Stimulated activated naive B cell treated with anti-CD40 and anti-IgM and Interleukin-4, amounts not matched to agents 10 μg/mL and 1 μg/mL and 100 μg/mL, for 72 hours (primary cell): ENCODE data around the gene TMTC1.

Experiments
- ATAC-seq, 2 donors: fragments of 150-1000 bp; cut with Tn5 transposase; replicated peaks; 2 replicates each; pipeline ENCODE4 v1.10.0; 2021; ENCODE audit warnings: moderate library complexity in 1 of 2
- DNase-seq: peaks from one replicate; pipeline ENCODE4 v3.0.0; 2021
- H3K27ac Mint-ChIP-seq: one replicate; pipeline ENCODE4 v1.8.0; 2022; ENCODE audit warnings: mild to moderate bottlenecking, mixed read lengths
- H3K27me3 Mint-ChIP-seq, 2 donors: one replicate each; pipeline ENCODE4 v1.8.0; 2022; ENCODE audit warnings: mixed read lengths in 2 of 2
- H3K36me3 Mint-ChIP-seq, 2 donors: one replicate each; pipeline ENCODE4 v1.8.0; 2022; ENCODE audit warnings: mixed read lengths in 2 of 2, mild to moderate bottlenecking in 1 of 2
- H3K4me1 Mint-ChIP-seq, 2 donors: one replicate each; pipeline ENCODE4 v1.8.0; 2022; ENCODE audit warnings: mixed read lengths in 2 of 2, mild to moderate bottlenecking in 1 of 2
- H3K4me3 Mint-ChIP-seq, 2 donors: one replicate each; pipeline ENCODE4 v1.8.0; 2022; ENCODE audit warnings: mild to moderate bottlenecking in 2 of 2, mixed read lengths in 2 of 2, moderate library complexity in 1 of 2
- H3K9me3 Mint-ChIP-seq, 2 donors: one replicate each; pipeline ENCODE4 v1.8.0; 2022; ENCODE audit warnings: mixed read lengths in 2 of 2, mild to moderate bottlenecking in 1 of 2

Gene TMTC1

GRCh38 chr12:29671742-29672141 lies 112.0 kb downstream of the TMTC1 start:
- no peak overlapping the region for H3K4me3 Mint-ChIP-seq
- no peaks in the 10 kb centered on the region for H3K27me3 Mint-ChIP-seq
- H3K36me3 Mint-ChIP-seq = no peaks in the 10 kb centered on the region
- DNase-seq = no peak
- H3K4me1 Mint-ChIP-seq = no peaks in the 10 kb centered on the region
- H3K9me3 Mint-ChIP-seq = no peaks in the 10 kb centered on the region
- no peak overlapping the region for H3K27ac Mint-ChIP-seq
- no peak for ATAC-seq

GRCh38 chr12:29667011-29667410 lies 116.7 kb downstream of the TMTC1 start:
- DNase-seq = no peak
- H3K4me3 Mint-ChIP-seq = no peak overlapping the region
- H3K4me1 Mint-ChIP-seq = no peaks in the 10 kb centered on the region
- no peaks in the 10 kb centered on the region for H3K9me3 Mint-ChIP-seq
- no peaks in the 10 kb centered on the region for H3K27me3 Mint-ChIP-seq
- no peak overlapping the region for H3K27ac Mint-ChIP-seq
- H3K36me3 Mint-ChIP-seq = no peaks in the 10 kb centered on the region
- ATAC-seq = no peak

GRCh38 chr12:29665107-29665506 lies 118.6 kb downstream of the TMTC1 start:
- Mint-ChIP-seq H3K27ac (no peak overlapping the region), H3K4me1 (no peaks in the 10 kb centered on the region), H3K9me3 (no peaks in the 10 kb centered on the region), H3K4me3 (no peak overlapping the region), H3K27me3 (no peaks in the 10 kb centered on the region), H3K36me3 (no peaks in the 10 kb centered on the region)
- ATAC-seq = no peak
- DNase-seq = no peak

GRCh38 chr12:29662734-29663323 lies 120.9 kb downstream of the TMTC1 start:
- no peak overlapping the region for H3K4me3 Mint-ChIP-seq
- no peak for ATAC-seq
- no peak overlapping the region for H3K27ac Mint-ChIP-seq
- no peak for DNase-seq
- H3K36me3 Mint-ChIP-seq = no peaks in the 10 kb centered on the region
- H3K4me1 Mint-ChIP-seq = no peaks in the 10 kb centered on the region
- H3K9me3 Mint-ChIP-seq = no peaks in the 10 kb centered on the region
- H3K27me3 Mint-ChIP-seq = no peaks in the 10 kb centered on the region

GRCh38 chr12:29660847-29661246 lies 122.9 kb downstream of the TMTC1 start:
- no peak overlapping the region for H3K4me3 Mint-ChIP-seq
- no peaks in the 10 kb centered on the region for H3K27me3 Mint-ChIP-seq
- H3K9me3 Mint-ChIP-seq = no peaks in the 10 kb centered on the region
- DNase-seq = no peak
- no peaks in the 10 kb centered on the region for H3K4me1 Mint-ChIP-seq
- H3K27ac Mint-ChIP-seq = no peak overlapping the region
- no peak for ATAC-seq
- H3K36me3 Mint-ChIP-seq = no peaks in the 10 kb centered on the region

- H3K27me3 Mint-ChIP-seq = no peaks in the 10 kb centered on the region
- no peak overlapping the region for H3K4me3 Mint-ChIP-seq
- DNase-seq = no peak
- H3K4me1 Mint-ChIP-seq = no peaks in the 10 kb centered on the region
- H3K9me3 Mint-ChIP-seq = no peaks in the 10 kb centered on the region
- ATAC-seq = no peak
- H3K27ac Mint-ChIP-seq = no peak overlapping the region
- H3K36me3 Mint-ChIP-seq = no peaks in the 10 kb centered on the region
These were observed 126.8 kb downstream of the TMTC1 start for GRCh38 chr12:29656762-29657538.

- Mint-ChIP-seq H3K27ac (no peak overlapping the region), H3K4me1 (no peaks in the 10 kb centered on the region), H3K36me3 (no peaks in the 10 kb centered on the region), H3K9me3 (no peaks in the 10 kb centered on the region), H3K4me3 (no peak overlapping the region), H3K27me3 (no peaks in the 10 kb centered on the region)
- DNase-seq (no peak), ATAC-seq (no peak)
These were observed 127.9 kb downstream of the TMTC1 start for GRCh38 chr12:29655861-29656260.

GRCh38 chr12:29653286-29653685 lies 130.5 kb downstream of the TMTC1 start:
- Mint-ChIP-seq H3K27ac (no peak overlapping the region), H3K27me3 (no peaks in the 10 kb centered on the region)
- ATAC-seq = no peak

GRCh38 chr12:29650371-29650770 lies 133.4 kb downstream of the TMTC1 start:
- H3K4me3 Mint-ChIP-seq = no peak overlapping the region
- no peak for ATAC-seq
- no peak overlapping the region for H3K27ac Mint-ChIP-seq
- DNase-seq = no peak
- H3K4me1 Mint-ChIP-seq = no peaks in the 10 kb centered on the region
- H3K36me3 Mint-ChIP-seq = no peaks in the 10 kb centered on the region
- H3K9me3 Mint-ChIP-seq = no peaks in the 10 kb centered on the region
- no peaks in the 10 kb centered on the region for H3K27me3 Mint-ChIP-seq

More at GRCh38 chr12:29653286-29653685, 130.5 kb downstream of the TMTC1 start:
- DNase-seq = no peak
- no peaks in the 10 kb centered on the region for H3K36me3 Mint-ChIP-seq
- H3K4me1 Mint-ChIP-seq = no peaks in the 10 kb centered on the region
- no peak overlapping the region for H3K4me3 Mint-ChIP-seq
- H3K9me3 Mint-ChIP-seq = no peaks in the 10 kb centered on the region

- no peaks in the 10 kb centered on the region for H3K27me3 Mint-ChIP-seq
- H3K4me1 Mint-ChIP-seq = no peaks in the 10 kb centered on the region
- DNase-seq (no peak), ATAC-seq (no peak)
- no peaks in the 10 kb centered on the region for H3K9me3 Mint-ChIP-seq
- H3K27ac Mint-ChIP-seq = no peak overlapping the region
- no peak overlapping the region for H3K4me3 Mint-ChIP-seq
- no peaks in the 10 kb centered on the region for H3K36me3 Mint-ChIP-seq
These were observed 134.0 kb downstream of the TMTC1 start for GRCh38 chr12:29649722-29650121.

GRCh38 chr12:29644536-29645162 lies 139.1 kb downstream of the TMTC1 start:
- Mint-ChIP-seq H3K4me1 (no peaks in the 10 kb centered on the region), H3K36me3 (no peaks in the 10 kb centered on the region), H3K27ac (no peak overlapping the region), H3K9me3 (peaks cover 0 to 5% of the 10 kb centered on the region in 2 donors), H3K4me3 (no peak overlapping the region), H3K27me3 (no peaks in the 10 kb centered on the region)
- no peak for DNase-seq
- ATAC-seq = no peak

GRCh38 chr12:29640589-29641345 lies 143.0 kb downstream of the TMTC1 start:
- no peaks in the 10 kb centered on the region for H3K36me3 Mint-ChIP-seq
- DNase-seq (no peak), ATAC-seq (no peak)
- no peaks in the 10 kb centered on the region for H3K27me3 Mint-ChIP-seq
- no peak overlapping the region for H3K4me3 Mint-ChIP-seq
- H3K4me1 Mint-ChIP-seq = no peaks in the 10 kb centered on the region
- H3K27ac Mint-ChIP-seq = no peak overlapping the region
- peaks cover 0 to 5% of the 10 kb centered on the region in 2 donors for H3K9me3 Mint-ChIP-seq

- no peak overlapping the region for H3K27ac Mint-ChIP-seq
- ATAC-seq = no peak
- H3K36me3 Mint-ChIP-seq = no peaks in the 10 kb centered on the region
- no peak overlapping the region for H3K4me3 Mint-ChIP-seq
- H3K27me3 Mint-ChIP-seq = no peaks in the 10 kb centered on the region
- DNase-seq = no peak
- no peaks in the 10 kb centered on the region for H3K4me1 Mint-ChIP-seq
- H3K9me3 Mint-ChIP-seq = peaks cover 0 to 5% of the 10 kb centered on the region in 2 donors
These were observed 143.7 kb downstream of the TMTC1 start for GRCh38 chr12:29639893-29640495.

GRCh38 chr12:29638528-29638927 lies 145.2 kb downstream of the TMTC1 start:
- H3K36me3 Mint-ChIP-seq = no peaks in the 10 kb centered on the region
- H3K9me3 Mint-ChIP-seq = peaks cover 0 to 6% of the 10 kb centered on the region in 2 donors
- no peaks in the 10 kb centered on the region for H3K27me3 Mint-ChIP-seq
- DNase-seq = no peak
- no peak for ATAC-seq
- H3K4me3 Mint-ChIP-seq = no peak overlapping the region
- H3K4me1 Mint-ChIP-seq = no peaks in the 10 kb centered on the region
- H3K27ac Mint-ChIP-seq = no peak overlapping the region
